CD4-positive, alpha-beta T cell treated with Interleukin-15 for 4 hours (primary cell): Measurements from ENCODE around the gene BHLHA15.

Experiments used
- DNase-seq: peaks from one replicate; pipeline ENCODE4 v3.0.0-alpha.2; 2020; ENCODE audit warnings: low spot score

Gene BHLHA15

GRCh38 chr7:98244871-98245270 lies 33.6 kb downstream of the BHLHA15 start:
- no peak for DNase-seq

- DNase-seq, result no peak
Measured at GRCh38 chr7:98248156-98248555, 36.9 kb downstream of the BHLHA15 start.

GRCh38 chr7:98249106-98249505 lies 37.9 kb downstream of the BHLHA15 start:
- no peak for DNase-seq

- DNase-seq, result peak; percentile 53
Measured at GRCh38 chr7:98250789-98251188, 39.5 kb downstream of the BHLHA15 start.

GRCh38 chr7:98251231-98251600 lies 40.0 kb downstream of the BHLHA15 start:
- DNase-seq, result peak; percentile 50

GRCh38 chr7:98251601-98252424 lies 40.6 kb downstream of the BHLHA15 start, which contains the start of gene TECPR1:
TSS of gene TECPR1 (minus strand) at chr7:98252232. CDS start at chr7:98246146, 6,086 bp downstream.
- peak; percentile 83 for DNase-seq

- no peak for DNase-seq
Measured at GRCh38 chr7:98252425-98253054, 41.3 kb downstream of the BHLHA15 start.

GRCh38 chr7:98254516-98254915 lies 43.3 kb downstream of the BHLHA15 start:
- DNase-seq, result no peak

GRCh38 chr7:98254951-98255610 lies 43.8 kb downstream of the BHLHA15 start:
- peak; percentile 59 for DNase-seq

- DNase-seq, result no peak
Measured at GRCh38 chr7:98256431-98256830, 45.2 kb downstream of the BHLHA15 start.

GRCh38 chr7:98257701-98258100 lies 46.5 kb downstream of the BHLHA15 start:
- no peak for DNase-seq
